Right atrium auricular region (tissue), 2 donors: ENCODE data around the gene CTNS. TPM values are rescaled to one million over a fixed set of nuclear protein-coding genes. Genes with fewer than 3 reads are reported as not detected.

Source experiments
- DNase-seq: peaks from one replicate; pipeline ENCODE4 v3.0.0-alpha.2; 2019; ENCODE audit warnings: low spot score
- H3K27ac ChIP-seq, 2 donors: fragments of 200-600 bp; sonication (generic); 1 replicate in 1 of 2; 2 replicates in 1 of 2; pipeline ENCODE4 v1.5.1; 2016 to 2019
- H3K27me3 ChIP-seq, 2 donors: fragments of 200-600 bp; sonication (generic); one replicate each; pipeline versions ENCODE4 v1.5.1 to v1.6.0; 2017 to 2019
- H3K36me3 ChIP-seq: fragments of 200-600 bp; sonication (generic); one replicate; pipeline ENCODE4 v1.5.1; 2016
- H3K4me1 ChIP-seq, 2 donors: fragments of 200-600 bp; sonication (generic); one replicate each; pipeline versions ENCODE4 v1.5.1 to v1.6.0; 2017 to 2019
- H3K4me3 ChIP-seq, 2 donors: fragments of 200-600 bp; sonication (generic); 1 replicate in 1 of 2; 2 replicates in 1 of 2; pipeline ENCODE4 v1.5.1; 2017 to 2019; ENCODE audit warnings: mild to moderate bottlenecking in 1 of 2, moderate library complexity in 1 of 2
- H3K9me3 ChIP-seq, 2 donors: fragments of 200-600 bp; sonication (generic); one replicate each; pipeline ENCODE4 v1.5.1; 2019
- CTCF ChIP-seq, 2 donors: fragments of 200-600 bp; sonication (generic); IDR thresholded peaks; one replicate each; pipeline ENCODE4 v1.5.1; 2019; ENCODE audit warnings: antibody characterized with exemption in 2 of 2
- total RNA-seq, 2 donors: library from RNA; depleted of rRNA; stranded (reverse); fragments of >200 nt; gene quantifications; one replicate each; pipeline ENCODE4 v1.1.0, GENCODE V29; 2016

The CTNS gene
- total RNA-seq, 2 donors from 2014 or later = 17.6 to 19.1 TPM

GRCh38 chr17:3636908-3637373 is 381 bp downstream of the CTNS start:
- Histone ChIP-seq H3K9me3 (no peaks in the 10 kb centered on the region), H3K27ac (peak overlapping the region; percentile 94 to 95), H3K4me1 (peaks cover 0 to 47% of the 10 kb centered on the region in 2 donors), H3K27me3 (no peaks in the 10 kb centered on the region), H3K36me3 (no peaks in the 10 kb centered on the region), H3K4me3 (peak overlapping the region; percentile 84 to 99)
- DNase-seq = no peak
- TF ChIP-seq CTCF (IDR thresholded peaks at IDR 0.05) = no peak

- no peak for TF ChIP-seq CTCF (IDR thresholded peaks at IDR 0.05)
- H3K4me3 ChIP-seq = no peak overlapping the region
Observed at GRCh38 chr17:3639981-3640596, 3.5 kb downstream of the CTNS start.

GRCh38 chr17:3641014-3641413 is 4.5 kb downstream of the CTNS start:
- TF ChIP-seq CTCF (IDR thresholded peaks at IDR 0.05) = no peak
- no peak overlapping the region for H3K4me3 ChIP-seq

More at GRCh38 chr17:3639981-3640596, 3.5 kb downstream of the CTNS start:
- H3K9me3 ChIP-seq = no peaks in the 10 kb centered on the region
- H3K36me3 ChIP-seq = no peaks in the 10 kb centered on the region
- H3K27ac ChIP-seq = peak overlapping the region; percentile 51 to 55
- no peak for DNase-seq
- H3K4me1 ChIP-seq = peaks cover 0 to 31% of the 10 kb centered on the region in 2 donors
- H3K27me3 ChIP-seq = no peaks in the 10 kb centered on the region

GRCh38 chr17:3641717-3642486 is 5.3 kb downstream of the CTNS start:
- Histone ChIP-seq H3K36me3 (no peaks in the 10 kb centered on the region), H3K27me3 (no peaks in the 10 kb centered on the region), H3K9me3 (no peaks in the 10 kb centered on the region), H3K4me1 (peaks cover 0 to 24% of the 10 kb centered on the region in 2 donors), H3K27ac (no peak overlapping the region), H3K4me3 (no peak overlapping the region)
- TF ChIP-seq CTCF (IDR thresholded peaks at IDR 0.05) = no peak
- DNase-seq = no peak

More at GRCh38 chr17:3641014-3641413, 4.5 kb downstream of the CTNS start:
- Histone ChIP-seq H3K27me3 (no peaks in the 10 kb centered on the region), H3K4me1 (peaks cover 0 to 25% of the 10 kb centered on the region in 2 donors), H3K27ac (peak overlapping the region; percentile 51 to 55), H3K9me3 (no peaks in the 10 kb centered on the region), H3K36me3 (no peaks in the 10 kb centered on the region)
- no peak for DNase-seq

- TF ChIP-seq CTCF (IDR thresholded peaks at IDR 0.05) = no peak
- peaks cover 15% of the 10 kb centered on the region for H3K36me3 ChIP-seq
- H3K4me1 ChIP-seq = peaks cover 0 to 14% of the 10 kb centered on the region in 2 donors
- H3K4me3 ChIP-seq = no peak overlapping the region
- no peaks in the 10 kb centered on the region for H3K9me3 ChIP-seq
- H3K27ac ChIP-seq = no peak overlapping the region
- no peak for DNase-seq
- no peaks in the 10 kb centered on the region for H3K27me3 ChIP-seq
Observed at GRCh38 chr17:3643889-3644349, 7.4 kb downstream of the CTNS start.
